GM21576 (cell line): ENCODE measurements around the gene XPO4.
"Not testable (repeated sequence)": the region's sequence is repeated elsewhere in the genome, so short reads cannot be mapped to it uniquely, and the experiment has no call there.

ENCODE experiments used
- ATAC-seq: cut with Tn5 transposase; IDR thresholded peaks from one replicate; pipeline ENCODE4 v1.9.1; 2021; ENCODE audit warnings: mild to moderate bottlenecking, moderate library complexity; ENCODE audit not compliant: unreplicated experiment

XPO4 gene

DNA sequence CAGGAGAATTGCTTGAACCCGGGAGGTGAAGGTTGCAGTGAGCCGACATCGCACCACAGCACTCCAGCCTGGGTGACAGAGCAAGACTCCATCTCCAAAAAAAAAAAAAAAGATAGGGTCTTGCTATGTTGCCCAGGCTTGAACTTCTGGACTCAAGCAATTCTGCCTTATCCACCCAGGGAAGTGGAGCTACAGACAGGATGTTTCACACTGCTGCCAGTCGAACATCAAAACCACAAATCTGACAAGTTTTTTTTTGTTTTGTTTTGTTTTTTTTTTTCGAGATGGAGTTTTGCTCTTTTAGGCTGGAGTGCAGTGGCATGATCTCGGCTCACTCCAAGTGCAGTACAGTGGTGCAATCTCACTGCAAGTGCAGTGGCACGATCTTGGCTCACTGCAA is 10.8 kb downstream of the XPO4 start:
- ATAC-seq, result no peak

DNA sequence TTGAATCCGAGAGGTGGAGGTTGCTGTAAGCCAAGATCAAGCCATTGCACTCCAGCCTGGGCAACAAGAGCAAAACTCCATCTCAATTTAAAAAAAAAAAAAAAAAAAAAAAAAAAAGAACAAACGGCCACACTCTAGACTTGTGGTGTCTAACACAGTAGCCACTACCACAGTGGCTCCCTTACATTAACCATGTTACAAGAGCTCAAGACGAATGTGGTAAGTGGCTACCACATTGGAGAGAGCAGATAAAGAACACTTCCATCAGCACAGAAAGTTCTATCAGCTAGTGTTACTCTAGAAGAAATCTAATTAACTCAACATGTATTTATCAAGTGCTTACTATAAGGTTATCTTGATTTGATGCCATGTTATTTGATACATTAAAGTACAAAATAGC is 11.5 kb downstream of the XPO4 start:
- ATAC-seq, result no peak

DNA sequence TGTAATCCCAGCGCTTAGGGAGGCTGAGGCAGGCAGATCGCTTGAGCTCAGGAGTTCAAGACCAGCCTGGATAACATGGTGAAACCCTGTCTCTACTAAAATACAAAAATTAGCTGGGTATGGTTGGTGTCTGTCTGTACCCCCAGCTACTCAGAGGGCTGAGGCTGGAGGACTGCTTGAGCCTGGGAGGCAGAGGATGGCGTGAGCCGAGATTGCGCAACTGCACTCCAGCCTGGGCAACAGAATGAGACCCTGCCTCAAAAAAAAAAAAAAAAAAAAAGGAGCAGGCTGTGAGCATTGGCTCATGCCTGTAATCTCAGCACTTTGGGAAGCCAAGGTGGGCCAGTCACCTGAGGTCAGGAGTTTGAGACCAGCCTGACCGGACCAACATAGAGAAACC is 12.0 kb downstream of the XPO4 start:
- ATAC-seq, result not testable (repeated sequence)

DNA sequence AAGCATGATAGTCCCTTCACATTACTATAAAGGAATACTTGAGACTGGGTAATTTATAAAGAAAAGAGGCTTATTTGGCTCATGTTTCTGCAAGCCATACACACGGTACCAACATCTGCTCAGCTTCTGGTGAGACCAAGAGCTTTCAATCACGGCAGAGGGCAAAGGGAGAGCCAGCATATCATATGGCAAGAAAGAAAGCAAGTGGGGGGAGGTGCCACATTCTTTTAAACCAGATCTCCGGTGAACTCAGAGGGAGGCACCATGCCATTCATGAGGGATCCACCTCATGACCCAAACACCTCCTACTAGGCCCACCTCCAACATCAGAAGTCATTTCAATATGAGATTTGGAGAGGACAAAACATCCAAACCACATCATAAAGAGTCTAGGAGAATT is 20.3 kb downstream of the XPO4 start:
- no peak for ATAC-seq

- no peak for ATAC-seq
Measured at GRCh38 chr13:20877902-20878301, 24.6 kb downstream of the XPO4 start.

DNA sequence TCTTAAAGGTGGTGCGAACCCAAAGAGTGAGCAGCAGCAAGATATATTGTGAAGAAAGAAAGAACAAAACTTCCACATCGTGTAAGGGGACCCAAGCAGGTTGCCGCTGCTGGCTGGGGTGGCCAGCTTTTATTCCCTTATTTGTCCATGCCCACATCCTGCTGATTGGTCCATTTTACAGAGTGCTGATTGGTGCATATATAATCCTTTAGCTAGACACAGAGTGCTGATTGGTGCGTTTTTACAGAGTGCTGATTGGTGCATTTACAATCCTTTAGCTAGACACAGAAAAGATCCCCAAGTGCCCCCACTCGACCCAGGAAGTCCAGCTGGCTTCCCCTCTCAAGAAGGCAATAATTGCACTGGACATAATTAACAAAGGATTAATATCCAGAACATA is 25.7 kb downstream of the XPO4 start:
- ATAC-seq, result not testable (repeated sequence)

DNA sequence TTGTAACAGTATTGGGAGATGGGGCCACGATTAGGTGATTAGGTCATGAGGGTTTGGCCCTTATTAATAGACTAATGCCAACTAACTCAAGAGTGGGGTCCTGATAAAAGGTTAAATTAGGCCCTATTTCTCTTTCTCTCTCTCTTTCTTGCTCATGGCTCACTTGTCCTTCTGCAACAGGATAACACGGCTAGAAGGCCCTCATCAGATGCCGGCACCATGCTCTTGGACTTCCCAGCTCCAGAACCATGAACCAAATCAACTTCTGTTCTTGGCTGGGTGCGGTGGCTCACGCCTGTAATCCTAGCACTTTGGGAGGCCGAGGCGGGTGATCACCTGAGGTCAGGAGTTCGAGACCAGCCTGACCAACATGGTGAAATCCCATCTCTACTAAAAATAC is 28.1 kb downstream of the XPO4 start:
- ATAC-seq, result not testable (repeated sequence)

GRCh38 chr13:20873348-20873747 is 29.2 kb downstream of the XPO4 start:
- ATAC-seq, result no peak

DNA sequence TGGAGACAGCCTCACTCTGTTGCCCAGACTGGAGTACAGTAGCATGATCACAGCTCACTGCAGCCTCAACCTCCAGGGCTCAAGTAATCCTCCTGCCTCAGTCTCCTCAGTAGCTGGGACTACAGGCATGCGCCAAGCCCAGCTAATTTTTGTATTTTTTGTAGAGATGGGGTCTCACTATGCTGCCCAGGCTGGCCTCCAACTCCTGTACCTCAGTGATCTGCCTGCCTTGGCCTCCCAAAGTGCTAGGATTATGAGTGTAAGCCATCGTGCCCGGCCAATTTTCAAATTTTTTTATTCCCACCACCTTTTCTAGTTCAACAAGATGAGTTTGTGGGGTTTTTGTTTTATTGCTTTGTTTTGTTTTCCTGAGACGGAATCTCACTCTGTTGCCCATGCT is 31.7 kb downstream of the XPO4 start:
- ATAC-seq, result no peak

- ATAC-seq, result no peak
Measured at GRCh38 chr13:20869540-20869939, 33.0 kb downstream of the XPO4 start.

- ATAC-seq, result no peak
Measured at GRCh38 chr13:20867408-20867807, 35.1 kb downstream of the XPO4 start.

DNA sequence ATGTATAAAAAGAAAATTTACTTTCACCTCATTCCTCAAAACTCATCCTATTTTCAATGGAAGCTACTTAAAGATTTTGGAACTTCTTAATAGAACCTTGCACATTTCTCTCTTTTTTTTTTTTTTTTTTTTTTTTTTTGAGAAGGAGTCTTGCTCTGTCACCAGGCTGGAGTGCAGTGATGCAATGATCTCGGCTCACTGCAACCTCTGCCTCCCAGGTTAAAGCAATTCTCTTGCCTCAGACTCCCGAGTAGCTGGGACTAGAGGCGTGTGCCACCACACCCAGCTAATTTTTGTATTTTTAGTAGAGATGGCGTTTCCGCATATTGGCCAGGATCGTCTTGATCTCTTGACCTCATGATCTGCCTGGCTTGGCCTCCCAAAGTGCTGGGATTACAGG is 40.9 kb downstream of the XPO4 start:
- not testable (repeated sequence) for ATAC-seq

- no peak for ATAC-seq
Measured at GRCh38 chr13:20860844-20861243, 41.7 kb downstream of the XPO4 start.

- ATAC-seq, result no peak
Measured at GRCh38 chr13:20856650-20857049, 45.9 kb downstream of the XPO4 start.

GRCh38 chr13:20851844-20852402 is 50.6 kb downstream of the XPO4 start:
- no peak for ATAC-seq

- no peak for ATAC-seq
Measured at GRCh38 chr13:20848944-20849343, 53.6 kb downstream of the XPO4 start.

DNA sequence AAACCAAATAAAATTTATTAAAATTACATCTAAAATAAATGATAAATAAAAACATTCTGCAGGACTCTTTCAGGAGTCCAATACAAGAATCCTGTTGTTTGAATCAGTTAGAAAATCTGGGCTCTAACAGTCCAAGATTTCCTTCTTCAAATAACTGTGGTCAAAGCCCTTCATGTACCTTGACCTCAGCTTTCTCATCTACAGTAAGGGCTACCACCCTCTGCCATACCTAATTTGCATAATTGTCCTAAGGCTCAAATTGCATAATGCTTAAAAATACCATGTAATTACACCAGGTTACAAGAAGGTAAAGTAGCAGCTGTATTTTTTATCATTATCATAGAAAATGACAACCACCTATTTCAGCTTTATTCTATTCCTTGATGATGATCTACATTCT is 54.3 kb downstream of the XPO4 start:
- no peak for ATAC-seq

DNA sequence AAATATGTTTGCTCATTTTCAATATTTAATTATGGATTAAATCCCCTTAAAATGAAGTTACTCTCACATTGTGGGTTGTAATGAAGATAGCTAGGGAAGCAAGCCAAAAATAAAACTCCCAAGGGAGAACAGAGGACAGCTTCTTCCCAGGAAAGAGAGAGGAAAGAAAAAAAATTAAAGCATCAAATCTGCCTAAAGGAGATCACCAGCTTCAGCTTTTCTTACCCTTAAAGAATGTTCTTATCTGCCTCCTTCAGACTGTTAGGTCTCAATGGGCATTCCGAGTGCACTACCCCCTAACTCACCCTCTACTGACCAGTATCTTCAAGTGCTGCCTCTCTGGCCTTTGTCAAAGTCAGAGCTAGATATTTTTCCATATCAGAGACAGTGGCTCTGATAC is 55.2 kb downstream of the XPO4 start:
- no peak for ATAC-seq

DNA sequence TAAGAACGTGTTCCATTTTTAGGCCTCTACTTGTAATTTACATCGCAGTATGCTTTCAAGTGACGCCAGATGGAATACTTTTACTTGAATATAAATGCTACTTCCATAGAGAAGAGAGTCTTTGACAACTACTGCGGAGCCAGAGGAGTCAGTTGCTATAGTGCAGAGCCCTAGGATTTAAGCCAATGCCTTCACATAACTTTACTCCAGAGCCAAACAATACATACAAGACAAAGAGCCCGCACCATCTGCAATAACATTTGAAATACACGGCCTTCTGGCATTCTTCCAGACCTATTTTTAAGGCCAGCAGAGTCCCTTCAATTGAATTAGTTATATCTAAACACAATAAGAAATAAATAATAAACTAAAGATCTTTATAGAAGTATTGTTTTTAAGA is 59.4 kb downstream of the XPO4 start:
- no peak for ATAC-seq

- ATAC-seq, result no peak
Measured at GRCh38 chr13:20840568-20840967, 62.0 kb downstream of the XPO4 start.

DNA sequence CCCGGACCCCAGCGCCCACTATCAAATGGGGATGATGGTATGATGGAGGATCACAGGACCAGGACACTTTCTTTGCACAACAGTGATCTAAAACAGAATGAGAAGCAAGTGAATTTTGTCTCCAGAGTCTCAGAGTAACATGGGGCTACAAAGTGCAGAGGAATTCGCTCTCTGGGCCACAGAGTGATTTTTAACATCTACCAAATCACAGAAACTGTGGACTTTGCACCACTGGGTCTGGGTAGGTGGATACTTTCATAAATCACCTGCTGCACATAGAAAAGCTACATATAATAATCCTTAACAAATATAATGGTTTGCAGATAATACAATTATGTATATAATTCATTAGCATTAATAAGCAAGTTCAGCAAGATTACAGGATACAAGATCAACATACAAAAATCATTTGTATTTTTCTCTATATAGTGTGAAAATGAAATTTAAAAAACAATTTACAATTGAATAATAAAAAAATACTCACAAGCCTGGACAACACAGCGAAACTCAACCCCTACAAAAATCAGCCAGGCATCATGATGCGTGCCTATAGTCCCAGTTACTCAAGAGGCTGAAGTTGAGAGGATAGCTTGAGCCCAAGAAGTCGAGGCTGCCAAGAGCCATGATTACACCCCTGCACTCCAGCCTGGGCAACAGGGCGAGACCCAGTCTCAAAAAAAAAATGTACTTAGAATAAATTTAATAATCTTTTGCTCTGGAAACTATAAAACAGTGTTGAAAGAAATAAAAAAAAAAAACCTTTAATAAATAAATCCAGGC is 68.5 kb downstream of the XPO4 start:
- no peak for ATAC-seq

DNA sequence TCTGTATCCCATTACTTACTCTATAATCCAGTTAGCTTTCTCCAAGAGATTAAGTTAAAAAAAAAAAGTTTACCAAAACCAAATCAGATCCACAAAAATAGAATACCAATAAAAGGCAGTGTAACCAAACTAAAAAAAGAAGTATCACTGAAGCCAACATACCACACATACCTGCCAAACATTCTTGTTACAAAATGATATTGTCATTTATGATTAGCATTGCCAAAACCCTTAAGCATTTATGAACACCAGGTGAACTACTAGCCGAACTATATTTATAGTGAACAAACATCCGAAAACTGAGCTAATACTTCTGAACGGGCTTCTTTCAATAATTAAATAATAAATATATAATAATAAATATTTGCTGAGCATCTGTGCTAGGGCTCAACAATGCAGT is 69.7 kb downstream of the XPO4 start:
- no peak for ATAC-seq

DNA sequence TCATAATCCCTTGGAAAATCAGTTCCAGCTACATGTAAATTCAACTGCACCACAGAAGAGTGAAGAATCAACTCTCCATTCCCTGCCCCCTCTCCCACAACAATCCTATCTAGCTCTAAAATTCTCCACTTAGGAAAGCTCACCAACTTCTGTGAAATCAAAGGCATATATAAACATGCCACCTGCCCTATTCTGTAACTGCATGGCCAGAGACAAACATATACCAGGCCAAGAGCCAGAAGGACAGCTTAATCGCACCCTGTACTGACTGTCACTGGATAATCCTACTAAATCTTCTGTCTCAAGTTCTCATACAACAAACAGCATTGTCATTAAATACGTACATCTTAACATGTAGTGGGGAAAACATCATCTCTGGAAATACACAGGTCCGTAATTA is 70.6 kb downstream of the XPO4 start:
- ATAC-seq, result no peak
